ENCODE measurements around the gene C6orf15.
"Not testable (repeated sequence)": the region's sequence is repeated elsewhere in the genome, so short reads cannot be mapped to it uniquely, and the experiment has no call there.

C6orf15 gene

GRCh38 chr6:31067891-31068668, 44.3 kb downstream of the C6orf15 start:
- not testable (repeated sequence) for H3K4me1 Mint-ChIP-seq; H3K4me3 Mint-ChIP-seq; H3K27ac Mint-ChIP-seq (ENCODE audit: low read depth); H3K9me3 Mint-ChIP-seq; DNase-seq (ENCODE audit: low spot score in 2 of 2); H3K36me3 Mint-ChIP-seq (ENCODE audit: insufficient read depth); ATAC-seq (replicated peaks; ENCODE audit: extremely low read depth, poor library complexity, severe bottlenecking)
- peaks cover 12% of the 10 kb centered on the region for H3K27me3 Mint-ChIP-seq

GRCh38 chr6:31067028-31067427, 45.3 kb downstream of the C6orf15 start:
- H3K27me3 Mint-ChIP-seq = peaks cover 22% of the 10 kb centered on the region
- H3K4me1 Mint-ChIP-seq; H3K4me3 Mint-ChIP-seq; ATAC-seq (replicated peaks; ENCODE audit: extremely low read depth, poor library complexity, severe bottlenecking); H3K27ac Mint-ChIP-seq (ENCODE audit: low read depth); H3K9me3 Mint-ChIP-seq; H3K36me3 Mint-ChIP-seq (ENCODE audit: insufficient read depth); DNase-seq (ENCODE audit: low spot score in 2 of 2): not testable (repeated sequence)

- H3K4me3 Mint-ChIP-seq = no peak overlapping the region
- no peaks in the 10 kb centered on the region for H3K9me3 Mint-ChIP-seq
- DNase-seq (ENCODE audit: low spot score in 2 of 2) = no peak
- H3K36me3 Mint-ChIP-seq (ENCODE audit: insufficient read depth) = no peaks in the 10 kb centered on the region
- peaks cover 30% of the 10 kb centered on the region for H3K27me3 Mint-ChIP-seq
- no peaks in the 10 kb centered on the region for H3K4me1 Mint-ChIP-seq
- ATAC-seq (replicated peaks; ENCODE audit: extremely low read depth, poor library complexity, severe bottlenecking) = no peak
- no peak overlapping the region for H3K27ac Mint-ChIP-seq (ENCODE audit: low read depth)
Measured at GRCh38 chr6:31065556-31065955, 46.8 kb downstream of the C6orf15 start.

- no peak overlapping the region for H3K4me3 Mint-ChIP-seq
- H3K36me3 Mint-ChIP-seq (ENCODE audit: insufficient read depth) = no peaks in the 10 kb centered on the region
- no peak for ATAC-seq (replicated peaks; ENCODE audit: extremely low read depth, poor library complexity, severe bottlenecking)
- peaks cover 30% of the 10 kb centered on the region for H3K27me3 Mint-ChIP-seq
- no peaks in the 10 kb centered on the region for H3K9me3 Mint-ChIP-seq
- no peak for DNase-seq (ENCODE audit: low spot score in 2 of 2)
- H3K4me1 Mint-ChIP-seq = no peaks in the 10 kb centered on the region
- H3K27ac Mint-ChIP-seq (ENCODE audit: low read depth) = no peak overlapping the region
Measured at GRCh38 chr6:31063906-31064435, 48.4 kb downstream of the C6orf15 start.

Measured in central memory CD8-positive, alpha-beta T cell (primary cell).